ENCODE measurements around the gene CEPT1.

The CEPT1 gene

DNA sequence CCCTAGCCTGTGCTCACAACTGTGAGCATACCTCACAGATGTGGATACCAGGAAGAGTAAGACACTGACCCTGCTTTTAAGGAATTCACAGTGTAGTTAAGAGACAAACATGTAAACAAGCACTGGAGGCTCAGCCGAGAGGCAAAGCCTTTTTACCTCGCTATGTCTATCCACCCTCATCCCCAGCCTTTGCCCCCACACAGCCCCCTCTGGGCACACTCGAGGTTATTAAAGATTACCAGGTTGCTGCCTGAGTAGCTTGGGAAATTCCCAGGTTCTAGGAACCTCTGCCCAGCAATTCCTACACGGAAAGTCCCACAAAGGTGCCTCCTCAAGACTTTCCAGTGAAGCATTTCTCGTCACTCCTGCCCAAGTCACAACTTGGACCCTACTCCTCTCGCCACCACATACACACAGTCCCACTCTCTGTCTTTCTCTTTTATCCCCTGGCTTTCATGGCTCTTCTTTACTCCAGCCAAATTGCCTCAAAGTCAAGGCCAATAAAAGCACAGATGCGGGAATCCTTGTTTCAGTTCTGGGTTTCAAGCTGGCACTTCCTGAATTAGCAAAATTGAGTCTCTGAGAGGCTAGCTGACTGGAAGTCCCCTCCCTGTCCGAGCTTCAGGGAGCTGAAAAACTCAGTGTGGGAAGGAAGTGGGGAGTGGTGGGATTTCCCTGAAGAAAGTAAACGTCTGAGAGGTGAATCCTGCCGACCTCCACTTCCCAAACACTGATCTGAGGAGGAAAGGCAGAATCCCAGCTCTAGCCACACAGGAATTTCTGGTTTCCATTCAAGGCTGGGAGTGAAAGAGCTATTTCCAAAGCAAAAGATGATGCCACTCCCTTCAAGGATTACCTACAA lies 52.9 kb downstream of the CEPT1 start:
- DNase-seq (ENCODE audit: low read depth), result no peak

- DNase-seq (ENCODE audit: low read depth), result no peak
Observed at GRCh38 chr1:111193712-111194480, 53.9 kb downstream of the CEPT1 start.

DNA sequence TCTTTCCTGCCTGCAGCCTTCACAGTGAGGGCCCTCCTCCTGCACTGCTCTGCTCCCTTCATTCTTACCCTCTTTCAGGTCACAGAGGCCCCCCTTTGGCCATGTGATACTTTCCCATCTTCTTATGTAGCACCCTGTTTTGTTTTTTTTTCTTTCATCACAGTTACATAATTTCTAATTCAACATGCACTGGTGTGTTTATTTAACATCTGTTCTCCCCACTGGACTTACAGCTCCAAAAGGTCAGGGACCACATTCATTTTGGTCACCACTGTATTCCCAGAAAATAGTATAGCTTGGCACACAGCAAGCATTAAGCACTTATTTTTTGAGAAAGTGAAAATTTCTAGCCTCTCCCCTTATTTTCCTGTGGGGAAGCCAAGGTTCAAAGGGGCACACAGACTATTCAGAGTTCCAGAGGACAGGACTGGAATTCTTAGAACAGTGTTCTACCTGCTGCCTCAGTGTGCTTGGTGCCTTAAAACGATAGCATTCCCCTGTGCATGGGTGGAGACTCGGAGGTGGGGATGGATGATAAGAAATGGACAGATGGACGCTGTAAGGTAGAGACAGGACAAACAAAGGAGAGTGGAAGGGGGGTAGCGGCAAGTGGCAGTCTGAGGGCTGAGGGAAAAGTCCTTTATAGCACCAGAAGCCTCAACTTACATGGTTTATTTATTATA lies 55.1 kb downstream of the CEPT1 start:
- DNase-seq (ENCODE audit: low read depth), result no peak

- DNase-seq (ENCODE audit: low read depth), result no peak
Observed at GRCh38 chr1:111196213-111196612, 56.2 kb downstream of the CEPT1 start.

DNA sequence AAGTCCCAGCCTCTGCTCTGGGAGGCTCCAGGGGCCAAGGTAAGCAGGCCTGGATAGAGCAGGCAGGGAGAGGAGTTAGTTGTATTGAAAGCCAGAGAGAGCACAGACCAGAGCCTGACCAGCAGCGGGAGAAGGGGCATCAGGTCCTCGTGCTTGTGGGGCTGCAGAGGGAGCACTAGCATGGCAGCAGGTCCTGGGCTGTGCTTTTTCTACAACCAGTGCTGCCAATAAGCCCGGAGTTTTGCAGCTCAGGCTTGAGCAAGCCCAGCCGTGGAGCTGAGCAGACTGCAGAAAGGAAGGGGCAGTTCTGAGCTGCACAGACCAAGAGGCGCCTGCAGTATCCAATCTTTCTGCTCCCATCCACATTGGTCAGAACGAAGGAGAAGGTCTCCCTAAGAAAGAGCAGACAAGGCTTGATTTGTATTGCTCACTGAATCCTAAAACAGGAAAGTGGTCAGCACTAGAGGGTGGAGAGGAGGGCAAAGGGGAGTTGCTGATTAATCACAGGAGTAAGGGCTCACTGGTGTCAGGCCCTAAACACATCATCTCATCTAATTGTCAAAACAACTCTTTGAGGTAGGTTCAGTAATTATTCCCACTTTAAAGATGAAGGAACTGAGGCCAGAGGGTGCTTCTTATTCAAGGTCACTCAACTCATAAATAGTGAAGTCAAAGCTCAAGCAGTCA lies 57.7 kb downstream of the CEPT1 start:
- DNase-seq (ENCODE audit: low read depth), result no peak

- no peak for DNase-seq (ENCODE audit: low read depth)
Observed at GRCh38 chr1:111198836-111199235, 58.8 kb downstream of the CEPT1 start.

DNA sequence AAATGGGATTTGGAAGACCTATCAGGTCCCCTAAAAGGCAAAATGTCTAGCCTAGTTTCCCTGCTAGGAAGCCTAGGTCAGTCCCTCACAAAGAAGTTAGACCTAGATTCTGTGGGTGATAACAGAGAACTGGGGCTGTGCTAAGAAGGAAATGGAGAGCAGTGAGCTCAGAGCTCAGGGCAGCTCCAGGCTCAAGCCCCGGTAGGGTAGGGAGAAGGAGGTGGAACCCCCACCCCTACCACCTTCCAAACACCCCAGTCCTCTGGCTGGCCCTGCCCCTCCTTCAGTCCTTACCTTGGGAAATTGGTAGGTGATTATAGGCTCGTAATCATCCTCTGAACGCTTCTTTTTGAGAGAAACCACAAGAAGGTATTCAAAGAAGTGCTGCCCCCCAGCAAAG lies 59.3 kb downstream of the CEPT1 start:
- no peak for DNase-seq (ENCODE audit: low read depth)

DNA sequence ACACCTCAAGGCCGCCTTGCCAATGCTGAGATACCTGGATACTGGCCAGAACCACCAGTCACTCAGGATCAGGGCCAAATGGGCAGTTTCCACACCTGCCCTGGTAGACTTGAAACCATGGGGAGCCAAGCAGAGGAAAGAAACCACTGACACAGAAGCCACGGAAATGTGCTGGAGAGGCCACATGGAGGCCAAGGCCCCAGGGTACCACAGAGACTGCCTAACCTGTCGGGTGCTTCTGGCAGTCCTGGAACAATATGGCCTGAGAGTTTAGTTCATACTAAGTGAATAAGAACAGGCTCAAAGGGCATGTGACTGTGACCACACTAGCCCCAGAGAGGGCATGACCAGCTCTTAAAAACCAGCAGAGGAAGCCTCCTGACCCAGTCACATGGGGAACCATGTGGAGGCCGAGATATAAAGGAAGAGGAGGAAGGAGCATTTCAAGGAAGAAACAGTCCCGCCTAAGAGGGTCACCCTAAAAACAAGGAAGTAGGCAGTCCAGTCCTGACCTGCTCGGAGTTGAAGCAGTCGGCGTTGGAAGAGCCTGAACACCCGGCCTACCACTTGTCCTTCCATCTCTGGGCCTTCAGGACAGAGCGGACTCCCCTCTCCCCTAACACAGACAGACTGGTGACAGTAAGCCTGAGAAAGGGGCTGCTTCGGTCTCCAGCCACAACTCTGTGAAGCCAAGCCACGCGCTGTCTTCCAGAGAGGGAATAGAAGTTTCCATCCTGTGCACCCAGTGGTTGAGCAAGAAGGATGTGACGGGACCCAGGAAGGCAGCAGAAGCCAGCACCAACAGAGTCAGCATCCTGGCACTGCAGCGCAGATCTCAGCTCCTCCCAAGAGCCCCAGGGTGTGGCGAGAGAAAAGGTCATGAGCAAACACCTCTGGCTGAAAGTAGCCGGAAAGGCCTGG lies 60.1 kb downstream of the CEPT1 start, which contains the start of gene DENND2D:
DENND2D (minus strand) TSS at position 766 of the 921 bp plus-strand sequence; CDS start at position 579, 187 bp downstream.
- DNase-seq (ENCODE audit: low read depth), result no peak

DNA sequence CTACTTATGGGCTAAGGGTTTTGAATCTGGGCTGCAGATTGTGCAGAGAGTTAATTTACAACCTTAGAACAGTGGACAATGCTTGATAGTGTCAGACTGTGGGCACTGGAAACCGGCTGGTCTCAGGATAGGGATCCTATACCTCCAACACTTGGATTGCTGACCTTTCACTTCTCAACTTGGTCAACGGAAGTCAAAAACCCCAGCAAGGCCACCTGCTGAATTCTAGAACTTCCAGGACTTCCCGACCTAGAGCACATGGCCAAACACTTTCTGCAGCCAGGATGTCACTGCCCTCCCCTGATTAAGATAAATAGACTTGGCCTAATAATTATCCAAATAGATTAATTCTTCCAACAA lies 60.8 kb downstream of the CEPT1 start:
- no peak for DNase-seq (ENCODE audit: low read depth)

DNA sequence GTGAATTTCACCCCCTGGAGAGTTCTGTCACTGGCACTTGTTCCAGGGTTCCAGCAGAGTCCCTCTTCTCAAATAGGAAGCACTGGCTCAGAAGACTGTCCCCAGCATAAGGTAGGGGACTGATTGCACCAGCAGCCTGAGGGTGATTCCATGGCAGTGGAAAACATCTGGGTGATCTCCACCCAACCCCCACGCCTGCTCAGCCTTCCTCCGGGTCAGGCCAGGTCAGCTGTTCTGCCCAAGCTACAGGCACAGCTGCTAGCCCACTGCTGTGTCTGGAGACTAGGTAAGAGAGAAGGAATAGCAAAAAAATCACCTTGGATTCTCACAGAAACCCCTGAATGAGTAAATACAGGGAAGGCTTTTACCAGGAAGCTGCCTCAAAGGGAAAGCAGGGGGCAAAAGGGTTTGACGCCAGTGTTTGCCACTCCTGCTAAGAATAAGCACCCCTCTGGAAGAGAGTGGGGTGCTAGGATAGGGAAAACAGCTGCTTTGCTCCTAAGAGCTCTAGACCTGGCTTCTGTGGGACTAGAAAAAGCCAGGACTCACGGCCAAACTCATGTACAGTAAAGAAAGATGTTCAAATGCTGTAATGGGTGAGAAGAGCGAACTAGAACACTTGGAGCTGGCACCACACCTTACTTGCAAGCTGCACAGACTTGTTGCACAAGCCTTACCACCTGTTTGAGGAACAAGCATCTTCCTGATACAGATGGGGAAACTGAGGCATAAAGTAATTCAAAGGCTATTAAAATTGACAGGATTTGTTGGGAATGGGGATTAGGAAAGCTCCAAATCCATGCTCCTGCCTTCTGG lies 61.5 kb downstream of the CEPT1 start:
- no peak for DNase-seq (ENCODE audit: low read depth)

GRCh38 chr1:111202366-111202706 lies 62.3 kb downstream of the CEPT1 start:
- no peak for DNase-seq (ENCODE audit: low read depth)

- DNase-seq (ENCODE audit: low read depth), result no peak
Observed at GRCh38 chr1:111202707-111203623, 62.9 kb downstream of the CEPT1 start.

- DNase-seq (ENCODE audit: low read depth), result no peak
Observed at GRCh38 chr1:111203681-111204200, 63.7 kb downstream of the CEPT1 start.

GRCh38 chr1:111204201-111204982 lies 64.4 kb downstream of the CEPT1 start:
- no peak for DNase-seq (ENCODE audit: low read depth)

- DNase-seq (ENCODE audit: low read depth), result no peak
Observed at GRCh38 chr1:111204983-111205713, 65.1 kb downstream of the CEPT1 start.

GRCh38 chr1:111205714-111206050 lies 65.7 kb downstream of the CEPT1 start:
- no peak for DNase-seq (ENCODE audit: low read depth)

DNA sequence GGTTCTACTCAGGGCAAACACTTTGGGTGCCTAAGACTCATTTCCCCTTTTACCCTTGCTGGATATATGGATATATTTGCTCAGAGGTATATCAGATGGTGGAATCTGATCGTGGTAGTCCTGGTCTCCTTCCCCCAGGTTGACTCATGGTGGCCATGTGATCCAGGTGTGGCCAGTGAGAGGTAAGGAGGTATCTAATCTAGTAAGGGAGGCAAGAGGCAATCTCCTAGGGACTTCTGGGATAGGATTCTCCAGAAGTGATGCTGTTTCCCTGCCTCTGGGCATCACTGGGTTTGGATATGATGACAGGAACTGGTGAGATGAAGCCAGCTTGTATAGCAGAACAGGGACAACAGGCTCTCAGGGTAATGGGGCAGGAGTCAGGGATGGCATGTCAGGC lies 68.9 kb downstream of the CEPT1 start:
- no peak for DNase-seq (ENCODE audit: low read depth)

DNA sequence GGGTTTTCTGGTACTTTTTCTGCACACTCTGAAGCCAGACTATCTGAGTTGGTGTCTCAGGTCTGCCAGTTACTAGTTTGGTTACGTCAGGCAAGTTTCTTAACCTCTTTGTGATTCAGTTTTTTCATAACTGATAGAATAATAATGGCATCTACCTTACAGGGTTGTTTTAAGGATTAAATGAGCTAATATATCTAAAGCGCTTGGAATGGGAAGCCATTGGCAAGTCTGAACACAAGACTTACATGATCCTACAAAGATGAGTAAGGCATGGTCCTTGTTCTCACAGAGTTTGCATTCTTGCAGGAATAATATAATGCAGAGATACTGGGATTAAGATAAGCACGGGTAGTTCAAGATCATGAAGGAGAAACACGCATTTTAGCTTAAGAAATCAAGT lies 69.6 kb downstream of the CEPT1 start:
- DNase-seq (ENCODE audit: low read depth), result no peak

Measured in stromal cell of bone marrow (primary cell).